Fibroblast of skin of right quadriceps (primary cell): ENCODE results near the gene CNGA2.

Experiments
- DNase-seq: peaks from one replicate; pipeline ENCODE4 v3.0.0-alpha.2; 2013

Gene CNGA2

GRCh38 chrX:151713849-151714248 is 20.7 kb upstream of the CNGA2 start:
- no peak for DNase-seq

- DNase-seq, result no peak
These were observed 20.2 kb upstream of the CNGA2 start for GRCh38 chrX:151714362-151714761.

DNA sequence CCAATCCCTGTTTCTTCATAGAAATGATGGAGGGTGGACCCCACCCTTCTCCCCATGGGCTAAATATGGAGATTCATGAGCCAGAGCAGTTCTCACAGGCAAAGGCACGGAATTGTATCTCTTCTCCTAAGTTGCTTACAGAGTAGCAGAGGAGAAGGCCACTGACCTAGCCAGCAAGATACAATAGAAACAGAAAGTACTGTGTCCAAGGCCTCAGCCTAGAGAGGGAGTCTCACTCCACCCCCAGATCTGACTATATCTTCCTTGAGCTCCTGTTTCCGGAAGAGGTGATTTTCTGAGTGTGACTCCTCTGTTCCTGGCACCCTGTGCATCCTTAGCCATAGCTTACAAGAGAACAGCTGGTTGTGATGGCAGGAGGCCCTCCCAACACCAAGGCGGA is 18.8 kb upstream of the CNGA2 start, which contains the start of gene FATE1:
FATE1 (plus strand) TSS at position 284 of the 400 bp plus-strand sequence; CDS start at position 369, 85 bp downstream.
- DNase-seq, result no peak

DNA sequence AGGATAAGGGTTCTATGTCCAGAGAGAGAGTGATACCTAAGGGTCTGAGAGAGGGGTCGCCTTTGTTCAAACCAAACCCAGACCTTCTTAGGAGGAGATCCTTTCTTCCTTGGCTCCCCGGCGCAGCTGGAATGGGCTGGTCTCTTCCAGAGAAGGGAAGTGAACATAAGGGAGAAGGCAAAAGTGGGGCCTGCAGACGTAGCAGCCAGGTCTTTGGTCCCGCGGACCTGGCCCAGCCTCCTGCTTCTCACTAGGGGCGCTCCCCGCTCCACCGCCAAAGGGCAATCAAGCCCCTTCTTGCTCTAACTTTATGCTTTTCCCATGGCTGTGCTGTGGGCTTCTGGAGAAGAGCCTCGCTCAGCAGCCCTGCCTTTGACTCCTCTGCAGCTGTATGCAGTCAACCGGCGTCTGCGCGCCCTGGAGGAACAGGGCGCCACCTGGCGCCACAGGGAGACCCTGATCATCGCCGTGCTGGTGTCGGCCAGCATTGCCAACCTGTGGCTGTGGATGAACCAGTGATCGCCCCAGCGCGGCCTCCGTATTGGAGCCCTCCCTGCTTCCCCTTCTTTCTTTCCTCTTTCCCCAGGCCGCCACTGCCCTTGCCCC is 12.2 kb upstream of the CNGA2 start:
- peak; percentile 22 for DNase-seq

GRCh38 chrX:151723156-151723760 is 11.3 kb upstream of the CNGA2 start:
- no peak for DNase-seq

- no peak for DNase-seq
These were observed 9.8 kb upstream of the CNGA2 start for GRCh38 chrX:151724563-151725337.

GRCh38 chrX:151725338-151725614 is 9.3 kb upstream of the CNGA2 start:
- no peak for DNase-seq

DNA sequence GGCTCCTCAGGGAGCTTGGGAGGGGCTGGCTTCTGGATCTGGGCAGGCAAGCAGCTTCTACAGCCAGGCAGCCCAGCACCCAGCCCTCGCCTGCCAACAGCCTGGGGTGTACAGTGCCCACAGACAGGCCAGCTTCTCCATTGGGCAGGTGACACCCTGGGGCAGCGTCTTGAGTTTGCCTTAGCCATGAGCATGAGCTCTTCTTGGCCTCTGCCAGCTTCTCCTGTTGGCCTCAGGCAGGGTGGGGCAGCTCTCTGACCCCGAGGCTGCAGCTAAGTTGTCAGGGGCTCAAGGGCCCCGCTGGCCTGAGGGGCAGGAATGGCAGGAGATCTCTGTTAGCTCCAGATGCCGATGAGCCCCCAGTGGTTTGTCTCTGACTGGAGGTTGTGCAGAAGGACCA is 7.8 kb upstream of the CNGA2 start:
- DNase-seq, result no peak

DNA sequence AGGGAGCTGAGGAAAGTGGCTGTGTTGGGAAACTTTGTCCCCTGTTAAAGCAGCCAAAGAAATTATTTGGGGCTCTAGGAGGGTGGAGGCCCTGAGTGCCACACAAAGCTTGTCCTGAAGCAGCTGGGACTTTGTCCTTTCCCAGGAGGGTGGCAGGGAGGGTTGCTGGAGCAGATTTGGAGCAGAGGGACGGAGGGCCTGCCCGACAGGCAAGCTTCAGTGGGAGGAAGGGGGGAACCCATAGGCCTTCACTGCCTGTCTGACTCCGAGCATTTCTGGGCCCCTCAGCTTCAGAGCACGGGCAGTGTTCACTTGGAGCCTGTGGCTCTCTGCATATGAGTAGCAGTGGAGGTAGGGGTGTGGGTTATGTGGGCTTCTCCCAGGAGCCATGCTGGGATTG is 7.2 kb upstream of the CNGA2 start:
- no peak for DNase-seq

- no peak for DNase-seq
These were observed 5.4 kb upstream of the CNGA2 start for GRCh38 chrX:151729056-151729725.

DNA sequence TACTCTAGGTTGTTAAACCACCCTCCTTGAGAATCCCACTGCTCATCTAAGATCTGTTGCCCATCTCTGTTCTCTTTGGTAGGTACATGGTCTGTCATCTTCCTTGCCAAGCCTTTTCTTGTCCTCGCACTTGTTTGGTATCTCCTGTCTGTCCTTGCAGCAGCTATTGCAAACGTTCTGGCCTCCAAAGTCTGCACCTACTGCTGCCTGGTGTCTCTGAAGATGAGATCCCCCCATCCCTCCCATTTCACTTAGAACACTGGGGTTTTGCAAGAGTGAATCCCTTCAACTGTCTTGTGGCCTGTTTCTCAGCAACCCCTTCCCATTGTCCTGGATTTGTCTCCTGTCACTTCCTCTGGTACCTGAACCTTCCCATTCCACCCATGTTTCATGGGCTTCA is 673 bp downstream of the CNGA2 start:
- DNase-seq, result no peak

DNA sequence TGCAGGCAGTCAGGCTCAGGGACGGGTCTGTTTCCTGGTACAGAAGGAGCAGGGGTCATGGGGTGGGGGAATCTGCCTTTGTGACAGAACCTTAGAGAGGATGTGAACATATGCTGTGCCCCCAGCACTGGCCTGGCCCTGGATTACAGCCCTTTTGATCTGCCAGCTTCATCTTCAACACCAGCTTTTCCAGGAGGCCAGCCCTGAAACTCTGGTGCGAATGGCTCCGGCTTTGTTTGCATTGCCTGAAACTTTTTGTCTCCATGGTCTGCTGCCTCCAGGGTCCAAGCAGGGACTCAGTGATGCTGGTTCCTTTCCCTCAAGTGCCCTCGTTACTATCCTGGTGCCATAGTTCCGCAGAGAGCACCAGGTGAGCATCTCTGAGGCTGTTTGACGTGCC is 2.1 kb downstream of the CNGA2 start:
- DNase-seq, result no peak

DNA sequence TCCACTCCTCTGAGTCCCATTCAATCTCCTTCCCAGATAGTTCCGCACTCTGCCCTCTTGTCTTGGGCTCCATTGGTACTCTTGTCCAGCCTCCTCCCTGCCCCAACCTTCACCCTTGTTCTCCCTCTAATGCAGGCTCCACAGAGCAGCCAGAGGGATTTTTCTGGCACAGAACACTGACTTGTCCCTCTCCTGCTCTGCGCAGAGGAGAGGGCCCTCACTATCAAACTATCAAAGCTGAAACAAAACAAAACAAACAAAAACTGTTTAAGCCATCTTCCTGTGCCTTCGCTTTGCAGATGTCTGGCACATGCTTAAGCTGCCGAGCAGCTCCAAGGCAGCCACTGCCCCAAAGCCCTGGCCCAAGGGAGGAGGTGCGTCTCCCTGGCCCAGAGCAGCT is 2.9 kb downstream of the CNGA2 start:
- no peak for DNase-seq

- DNase-seq, result no peak
These were observed 4.2 kb downstream of the CNGA2 start for GRCh38 chrX:151738751-151739150.

- no peak for DNase-seq
These were observed 7.1 kb downstream of the CNGA2 start for GRCh38 chrX:151741606-151742005.

DNA sequence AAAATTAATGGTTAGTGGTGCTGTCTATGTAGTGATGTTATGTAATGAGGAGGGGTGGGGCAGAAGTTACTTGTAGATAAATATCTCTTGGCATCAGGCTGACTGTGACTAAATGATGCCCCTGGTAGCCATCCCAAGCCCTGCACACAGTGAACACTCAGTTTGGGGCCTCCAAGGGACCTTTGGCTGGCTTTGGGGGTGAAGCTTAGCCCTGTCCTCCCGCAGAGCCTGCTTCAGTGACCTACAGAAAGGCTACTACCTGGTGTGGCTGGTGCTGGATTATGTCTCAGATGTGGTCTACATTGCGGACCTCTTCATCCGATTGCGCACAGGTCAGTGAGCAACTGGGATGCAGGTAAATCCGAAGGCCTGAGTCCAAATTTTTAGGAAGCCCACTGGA is 7.8 kb downstream of the CNGA2 start:
- DNase-seq, result no peak

DNA sequence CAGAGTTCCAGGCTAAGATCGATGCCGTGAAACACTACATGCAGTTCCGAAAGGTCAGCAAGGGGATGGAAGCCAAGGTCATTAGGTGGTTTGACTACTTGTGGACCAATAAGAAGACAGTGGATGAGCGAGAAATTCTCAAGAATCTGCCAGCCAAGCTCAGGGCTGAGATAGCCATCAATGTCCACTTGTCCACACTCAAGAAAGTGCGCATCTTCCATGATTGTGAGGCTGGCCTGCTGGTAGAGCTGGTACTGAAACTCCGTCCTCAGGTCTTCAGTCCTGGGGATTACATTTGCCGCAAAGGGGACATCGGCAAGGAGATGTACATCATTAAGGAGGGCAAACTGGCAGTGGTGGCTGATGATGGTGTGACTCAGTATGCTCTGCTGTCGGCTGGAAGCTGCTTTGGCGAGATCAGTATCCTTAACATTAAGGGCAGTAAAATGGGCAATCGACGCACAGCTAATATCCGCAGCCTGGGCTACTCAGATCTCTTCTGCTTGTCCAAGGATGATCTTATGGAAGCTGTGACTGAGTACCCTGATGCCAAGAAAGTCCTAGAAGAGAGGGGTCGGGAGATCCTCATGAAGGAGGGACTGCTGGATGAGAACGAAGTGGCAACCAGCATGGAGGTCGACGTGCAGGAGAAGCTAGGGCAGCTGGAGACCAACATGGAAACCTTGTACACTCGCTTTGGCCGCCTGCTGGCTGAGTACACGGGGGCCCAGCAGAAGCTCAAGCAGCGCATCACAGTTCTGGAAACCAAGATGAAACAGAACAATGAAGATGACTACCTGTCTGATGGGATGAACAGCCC is 9.3 kb downstream of the CNGA2 start:
- no peak for DNase-seq

DNA sequence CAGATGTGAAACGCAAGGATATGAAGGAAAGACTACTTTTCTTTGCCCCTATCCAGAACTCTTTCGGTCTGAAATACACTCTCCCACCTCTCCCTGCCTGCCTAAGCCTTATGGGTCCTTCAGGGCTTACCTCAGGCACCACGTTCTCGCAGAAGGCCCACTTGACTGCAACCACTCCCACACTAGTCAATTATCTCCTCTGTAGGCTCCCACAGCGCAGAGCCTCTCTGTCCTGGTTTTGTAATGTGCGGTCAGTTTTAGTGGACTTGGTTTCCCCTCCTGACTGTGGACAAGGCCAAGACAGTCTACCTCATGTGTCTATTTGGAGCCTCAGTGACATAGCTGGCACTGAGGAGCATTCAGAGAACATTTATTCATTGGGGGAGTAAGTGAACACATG is 11.1 kb downstream of the CNGA2 start:
- DNase-seq, result no peak

- DNase-seq, result no peak
These were observed 12.0 kb downstream of the CNGA2 start for GRCh38 chrX:151746502-151746901.

GRCh38 chrX:151750511-151750910 is 16.0 kb downstream of the CNGA2 start:
- DNase-seq, result no peak

GRCh38 chrX:151752847-151753246 is 18.3 kb downstream of the CNGA2 start:
- no peak for DNase-seq

- DNase-seq, result peak; percentile 30
These were observed 18.9 kb downstream of the CNGA2 start for GRCh38 chrX:151753313-151754046.
